Measurements from ENCODE around the gene CEP112.

DNA sequence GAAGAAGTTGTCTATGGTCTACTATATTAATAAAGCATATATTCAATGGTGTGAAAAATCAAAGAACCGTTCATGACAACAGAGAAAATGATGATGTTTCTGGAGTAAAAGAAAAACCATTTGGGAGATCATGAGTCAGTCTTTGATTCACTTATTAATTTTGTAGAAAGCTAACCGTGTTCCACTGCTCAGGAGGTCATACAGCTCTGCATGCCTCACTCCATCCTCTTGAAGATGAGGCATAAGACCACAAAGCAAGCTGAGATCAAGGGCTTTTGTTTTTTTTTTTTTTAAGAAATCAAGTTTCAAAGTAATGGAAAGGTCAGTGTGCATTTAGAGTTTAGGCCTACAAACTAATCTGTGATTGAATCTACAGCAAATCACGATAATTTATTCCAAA lies 206.4 kb downstream of the CEP112 start:
- TF ChIP-seq POLR2AphosphoS5 (IDR thresholded peaks at IDR 0.05; ENCODE audit: insufficient read depth in 1 of 2, low read depth in 1 of 2) (no peak), POLR2A (IDR thresholded peaks at IDR 0.05) (no peak)
- TF ChIP-seq, protein P1, sequence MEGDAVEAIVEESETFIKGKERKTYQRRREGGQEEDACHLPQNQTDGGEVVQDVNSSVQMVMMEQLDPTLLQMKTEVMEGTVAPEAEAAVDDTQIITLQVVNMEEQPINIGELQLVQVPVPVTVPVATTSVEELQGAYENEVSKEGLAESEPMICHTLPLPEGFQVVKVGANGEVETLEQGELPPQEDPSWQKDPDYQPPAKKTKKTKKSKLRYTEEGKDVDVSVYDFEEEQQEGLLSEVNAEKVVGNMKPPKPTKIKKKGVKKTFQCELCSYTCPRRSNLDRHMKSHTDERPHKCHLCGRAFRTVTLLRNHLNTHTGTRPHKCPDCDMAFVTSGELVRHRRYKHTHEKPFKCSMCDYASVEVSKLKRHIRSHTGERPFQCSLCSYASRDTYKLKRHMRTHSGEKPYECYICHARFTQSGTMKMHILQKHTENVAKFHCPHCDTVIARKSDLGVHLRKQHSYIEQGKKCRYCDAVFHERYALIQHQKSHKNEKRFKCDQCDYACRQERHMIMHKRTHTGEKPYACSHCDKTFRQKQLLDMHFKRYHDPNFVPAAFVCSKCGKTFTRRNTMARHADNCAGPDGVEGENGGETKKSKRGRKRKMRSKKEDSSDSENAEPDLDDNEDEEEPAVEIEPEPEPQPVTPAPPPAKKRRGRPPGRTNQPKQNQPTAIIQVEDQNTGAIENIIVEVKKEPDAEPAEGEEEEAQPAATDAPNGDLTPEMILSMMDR (IDR thresholded peaks at IDR 0.05) = no peak

Measured in vagina (tissue), 2 donors.